Measurements from ENCODE around the gene SIGLEC14. TPM values are rescaled to one million over a fixed set of nuclear protein-coding genes. Genes with fewer than 3 reads are reported as not detected.
A peak's percentile ranks its signal among the peaks of the same experiment; 100 is the strongest.

The SIGLEC14 gene
- total and polyA plus RNA-seq, 10 donors, result 13.3 to 101 (median 48.9) TPM; not detected in 2

- intact Hi-C loops (cut with DNase I; ENCODE audit: low total_unique reads), result no loop called here
- H3K4me1 ChIP-seq, result peaks cover 0 to 90% (median 16%) of the 10 kb centered on the region in 6 donors
- no peak overlapping the region for H3K4me3 ChIP-seq
- TF ChIP-seq POLR2AphosphoS5 (IDR thresholded peaks at IDR 0.05), result no peak
- no peak for TF ChIP-seq POLR2A (IDR thresholded peaks at IDR 0.05)
- TF ChIP-seq, protein P1, sequence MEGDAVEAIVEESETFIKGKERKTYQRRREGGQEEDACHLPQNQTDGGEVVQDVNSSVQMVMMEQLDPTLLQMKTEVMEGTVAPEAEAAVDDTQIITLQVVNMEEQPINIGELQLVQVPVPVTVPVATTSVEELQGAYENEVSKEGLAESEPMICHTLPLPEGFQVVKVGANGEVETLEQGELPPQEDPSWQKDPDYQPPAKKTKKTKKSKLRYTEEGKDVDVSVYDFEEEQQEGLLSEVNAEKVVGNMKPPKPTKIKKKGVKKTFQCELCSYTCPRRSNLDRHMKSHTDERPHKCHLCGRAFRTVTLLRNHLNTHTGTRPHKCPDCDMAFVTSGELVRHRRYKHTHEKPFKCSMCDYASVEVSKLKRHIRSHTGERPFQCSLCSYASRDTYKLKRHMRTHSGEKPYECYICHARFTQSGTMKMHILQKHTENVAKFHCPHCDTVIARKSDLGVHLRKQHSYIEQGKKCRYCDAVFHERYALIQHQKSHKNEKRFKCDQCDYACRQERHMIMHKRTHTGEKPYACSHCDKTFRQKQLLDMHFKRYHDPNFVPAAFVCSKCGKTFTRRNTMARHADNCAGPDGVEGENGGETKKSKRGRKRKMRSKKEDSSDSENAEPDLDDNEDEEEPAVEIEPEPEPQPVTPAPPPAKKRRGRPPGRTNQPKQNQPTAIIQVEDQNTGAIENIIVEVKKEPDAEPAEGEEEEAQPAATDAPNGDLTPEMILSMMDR (IDR thresholded peaks at IDR 0.05 in 8 of 11, conservative IDR thresholded peaks at IDR 0.05 in 3 of 11), result no peak
- peaks cover 0 to 7% (median 0%) of the 10 kb centered on the region in 8 donors for H3K9me3 ChIP-seq
- no peak for DNase-seq
- H3K27ac ChIP-seq, result peak overlapping the region in 1 of 8 donors; percentile 21
- peaks cover 0 to 67% (median 4%) of the 10 kb centered on the region in 6 donors for H3K36me3 ChIP-seq
- H3K27me3 ChIP-seq (replicated peaks in 1 of 7), result peaks cover 0 to 4% (median 0%) of the 10 kb centered on the region in 7 donors
- 71 to 90% (median 86%) methylated on average over 3 of the region's 3 CpGs for WGBS, 5 donors
Observed at GRCh38 chr19:51640386-51640785, 6.2 kb downstream of the SIGLEC14 start.

DNA sequence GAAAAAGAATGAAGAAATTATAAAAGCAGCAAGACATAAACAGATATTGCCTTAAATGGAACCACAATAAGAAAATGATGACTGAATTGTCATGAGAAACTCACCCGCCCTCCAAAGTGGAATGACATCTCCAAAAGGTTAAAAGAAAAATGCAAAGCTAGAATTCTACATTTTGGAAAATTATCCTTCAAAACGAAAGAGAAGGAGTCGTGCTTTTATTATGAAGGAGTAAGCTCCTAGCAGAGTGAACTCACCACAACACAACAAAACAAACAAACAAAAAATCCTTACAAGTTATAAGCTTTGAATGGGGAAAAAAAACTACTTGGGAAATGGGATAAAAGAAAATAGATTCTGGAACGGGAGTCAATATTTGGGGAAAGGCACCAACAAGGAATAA, 6.7 kb downstream of the SIGLEC14 start:
- peaks cover 0 to 91% (median 18%) of the 10 kb centered on the region in 6 donors for H3K4me1 ChIP-seq
- peaks cover 0 to 65% (median 4%) of the 10 kb centered on the region in 6 donors for H3K36me3 ChIP-seq
- TF ChIP-seq POLR2AphosphoS5 (IDR thresholded peaks at IDR 0.05) (no peak), POLR2A (IDR thresholded peaks at IDR 0.05) (no peak)
- TF ChIP-seq, protein P1 (IDR thresholded peaks at IDR 0.05 in 8 of 11, conservative IDR thresholded peaks at IDR 0.05 in 3 of 11), result no peak
- DNase-seq, result no peak
- intact Hi-C loops (cut with DNase I; ENCODE audit: low total_unique reads), result no loop called here
- peaks cover 0 to 7% (median 0%) of the 10 kb centered on the region in 8 donors for H3K9me3 ChIP-seq
- peak overlapping the region in 1 of 8 donors; percentile 21 for H3K27ac ChIP-seq
- peaks cover 0 to 4% (median 0%) of the 10 kb centered on the region in 7 donors for H3K27me3 ChIP-seq (replicated peaks in 1 of 7)
- no peak overlapping the region for H3K4me3 ChIP-seq
- WGBS, 5 donors, result 76 to 90% (median 84%) methylated on average over 4 of the region's 4 CpGs

GRCh38 chr19:51637362-51637978, 9.2 kb downstream of the SIGLEC14 start:
- TF ChIP-seq, protein P1 (IDR thresholded peaks at IDR 0.05 in 8 of 11, conservative IDR thresholded peaks at IDR 0.05 in 3 of 11), result peak in 7 of 11 experiments; percentile 26 to 82 (median 40)
- TF ChIP-seq POLR2AphosphoS5 (IDR thresholded peaks at IDR 0.05), result no peak
- intact Hi-C loops (cut with DNase I; ENCODE audit: low total_unique reads), result no loop called here
- Histone ChIP-seq H3K9me3 (peaks cover 0 to 7% (median 0%) of the 10 kb centered on the region in 8 donors), H3K27me3 (replicated peaks in 1 of 7) (peaks cover 0 to 4% (median 0%) of the 10 kb centered on the region in 7 donors), H3K27ac (peak overlapping the region in 3 of 8 donors; percentile 26 to 78 (median 68)), H3K36me3 (peaks cover 0 to 41% (median 0%) of the 10 kb centered on the region in 6 donors), H3K4me3 (no peak overlapping the region), H3K4me1 (peaks cover 0 to 75% (median 12%) of the 10 kb centered on the region in 6 donors)
- WGBS, 5 donors, result 13 to 18% (median 16%) methylated on average over 5 of the region's 5 CpGs
- DNase-seq, result no peak

DNA sequence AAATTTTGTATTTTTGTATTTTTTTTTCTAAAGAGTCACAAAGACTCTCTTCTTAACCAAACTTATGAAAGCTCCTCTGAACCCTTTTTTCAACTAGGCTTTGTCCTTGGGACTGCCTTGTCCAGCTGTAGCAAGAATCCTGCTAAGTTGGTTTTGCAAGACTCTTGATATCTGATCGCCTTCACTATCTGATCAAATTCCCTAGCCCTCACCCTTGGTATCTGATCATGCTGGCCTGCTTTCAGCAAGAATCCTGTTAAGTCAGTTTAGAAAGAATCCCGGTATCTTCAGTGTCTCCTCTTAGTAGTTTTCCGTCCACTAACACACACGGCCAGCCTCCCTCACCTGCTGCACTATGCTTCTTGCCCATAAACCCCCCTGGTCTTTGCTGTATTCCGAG, 14.5 kb downstream of the SIGLEC14 start:
- H3K4me3 ChIP-seq, result no peak overlapping the region

More for the DNA sequence above, 14.5 kb downstream of the SIGLEC14 start:
- peaks cover 0 to 7% (median 0%) of the 10 kb centered on the region in 7 donors for H3K27me3 ChIP-seq (replicated peaks in 1 of 7)
- no peak for TF ChIP-seq POLR2AphosphoS5 (IDR thresholded peaks at IDR 0.05)
- H3K4me1 ChIP-seq, result peaks cover 0 to 62% (median 11%) of the 10 kb centered on the region in 6 donors
- H3K27ac ChIP-seq, result peak overlapping the region in 1 of 8 donors; percentile 2
- DNase-seq, result no peak
- peaks cover 0 to 18% (median 3%) of the 10 kb centered on the region in 6 donors for H3K36me3 ChIP-seq
- 76 to 93% (median 84%) methylated on average over 5 of the region's 5 CpGs for WGBS, 5 donors
- H3K9me3 ChIP-seq, result peaks cover 0 to 6% (median 0%) of the 10 kb centered on the region in 8 donors
- intact Hi-C loops (cut with DNase I; ENCODE audit: low total_unique reads), result no loop called here

Measured in spleen (tissue), 11 donors.